Measurements from ENCODE around the gene BIRC2.

Gene BIRC2

GRCh38 chr11:102402548-102402947, 55.5 kb downstream of the BIRC2 start:
- no peak for DNase-seq (ENCODE audit: low read depth)

GRCh38 chr11:102405501-102405900, 58.5 kb downstream of the BIRC2 start:
- no peak for DNase-seq (ENCODE audit: low read depth)

DNA sequence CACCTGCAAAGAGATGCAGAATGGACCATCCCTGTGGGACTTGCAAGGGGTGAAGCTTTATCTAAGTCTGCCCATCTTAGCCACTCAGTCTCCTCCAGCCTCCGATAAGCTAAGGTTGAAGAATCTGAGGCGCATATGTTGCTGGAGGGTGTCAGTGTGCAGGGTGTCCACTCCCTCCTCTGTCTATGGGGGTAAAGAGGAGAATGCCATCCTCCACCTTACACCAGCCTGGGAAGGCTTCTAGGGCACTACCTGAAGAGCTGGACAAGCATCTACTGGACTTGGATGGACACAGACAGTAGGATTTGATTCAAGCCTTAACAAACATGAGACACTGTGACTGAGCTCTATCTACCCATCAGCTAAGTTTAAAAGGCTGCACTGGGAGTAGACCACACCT, 59.1 kb downstream of the BIRC2 start:
- DNase-seq (ENCODE audit: low read depth), result no peak

DNA sequence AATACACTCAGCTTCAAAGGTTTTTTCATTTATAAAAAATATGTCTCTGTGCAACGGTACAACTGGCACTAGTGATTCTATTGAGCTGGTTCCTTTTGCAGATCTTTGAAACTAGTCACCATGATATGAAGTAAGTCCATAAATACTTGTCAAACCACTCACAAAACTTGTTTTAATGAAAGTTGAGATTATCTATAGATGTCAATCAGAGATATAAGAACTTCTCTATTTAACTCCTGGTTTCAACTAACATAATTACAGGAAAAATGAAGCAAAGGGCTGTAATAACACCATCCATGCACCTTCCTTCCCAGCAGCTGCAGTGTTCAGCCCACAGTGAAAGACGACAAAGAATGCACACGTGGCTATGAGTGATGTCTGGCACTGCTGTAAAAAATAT, 60.9 kb downstream of the BIRC2 start:
- DNase-seq (ENCODE audit: low read depth), result no peak

- no peak for DNase-seq (ENCODE audit: low read depth)
These were observed 61.3 kb downstream of the BIRC2 start for GRCh38 chr11:102408339-102408738.

DNA sequence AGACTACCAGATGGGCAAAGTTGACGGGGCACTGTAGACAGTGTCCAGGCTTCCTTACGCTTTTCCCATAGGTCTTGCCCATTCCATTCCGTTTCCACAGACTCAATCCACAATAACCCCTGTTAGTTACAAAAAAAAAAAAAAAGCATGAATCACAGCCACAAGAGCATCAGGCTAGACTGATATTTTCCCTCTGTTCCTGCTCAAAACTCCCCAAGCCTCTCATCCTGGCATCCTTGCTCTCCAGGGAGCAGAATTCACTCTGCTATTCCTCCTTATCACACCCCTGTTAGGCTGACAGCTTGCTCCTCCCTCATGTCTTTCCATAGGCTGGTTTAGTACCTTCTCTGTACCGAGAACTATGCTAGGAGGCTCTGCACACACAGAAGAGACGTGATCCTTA, 63.4 kb downstream of the BIRC2 start:
- DNase-seq (ENCODE audit: low read depth), result no peak

DNA sequence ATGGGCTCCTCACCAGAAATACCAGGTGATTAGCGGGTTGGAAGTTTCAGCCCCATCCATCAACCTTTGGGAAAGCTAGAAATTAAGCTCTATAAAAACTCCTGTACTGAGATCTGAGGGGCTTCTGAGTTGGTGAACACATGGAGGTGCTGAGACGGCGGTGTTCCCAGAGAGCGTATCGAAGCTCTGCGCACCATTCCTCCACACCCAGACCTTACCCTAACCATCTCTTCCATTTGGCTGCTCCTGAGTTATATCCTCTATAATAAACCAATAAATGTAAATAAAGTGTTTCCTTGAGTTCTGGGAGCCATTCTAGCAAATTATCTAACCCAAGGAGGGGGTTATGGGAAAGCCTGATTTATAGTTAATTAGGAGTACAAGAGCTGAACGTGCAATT, 64.1 kb downstream of the BIRC2 start:
- DNase-seq (ENCODE audit: low read depth), result no peak

- no peak for DNase-seq (ENCODE audit: low read depth)
These were observed 66.5 kb downstream of the BIRC2 start for GRCh38 chr11:102413497-102413896.

DNA sequence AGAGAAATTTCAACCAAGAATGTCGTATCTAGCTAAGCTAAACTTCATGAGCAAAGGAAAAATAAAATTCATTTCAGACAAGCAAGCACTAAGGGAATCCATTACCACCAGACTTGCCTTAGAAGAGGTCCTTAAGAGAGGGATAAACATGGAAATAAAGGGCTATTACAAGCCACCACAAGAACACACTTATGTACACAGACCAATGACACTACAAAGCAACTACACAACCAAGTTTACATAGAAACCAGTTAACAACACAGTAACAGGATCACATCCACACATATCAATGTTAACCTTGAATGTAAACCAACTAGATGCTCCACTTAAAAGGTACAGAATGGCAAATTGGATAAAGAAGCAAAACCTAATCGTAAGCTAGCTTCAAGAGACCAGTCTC, 67.5 kb downstream of the BIRC2 start:
- no peak for DNase-seq (ENCODE audit: low read depth)

DNA sequence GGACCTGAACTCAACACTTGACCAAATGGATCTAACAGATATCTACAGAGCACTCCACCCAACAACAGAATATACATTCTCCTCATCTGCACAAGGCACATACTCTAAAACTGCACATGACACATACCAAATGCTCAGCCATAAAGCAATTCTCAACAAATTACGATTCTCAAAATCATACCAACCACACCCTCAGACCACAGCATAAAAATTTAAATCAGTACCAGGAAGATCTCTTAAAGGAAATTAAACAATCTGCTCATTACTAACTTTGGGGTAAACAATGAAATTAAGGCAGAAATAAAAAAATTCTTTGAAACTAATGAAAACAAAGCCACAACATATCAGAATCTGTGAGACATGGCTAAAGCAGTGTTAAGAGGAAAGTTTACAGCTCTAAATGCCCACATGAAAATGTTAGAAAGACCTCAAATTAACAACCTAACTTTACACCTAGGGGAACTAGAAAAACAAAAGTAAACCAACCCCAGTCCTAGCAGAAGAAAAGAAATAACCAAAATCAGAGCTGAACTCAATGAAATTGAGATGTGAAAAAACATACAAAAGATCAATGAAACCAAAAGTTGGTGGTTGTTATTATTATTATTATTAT, 68.4 kb downstream of the BIRC2 start:
- no peak for DNase-seq (ENCODE audit: low read depth)

DNA sequence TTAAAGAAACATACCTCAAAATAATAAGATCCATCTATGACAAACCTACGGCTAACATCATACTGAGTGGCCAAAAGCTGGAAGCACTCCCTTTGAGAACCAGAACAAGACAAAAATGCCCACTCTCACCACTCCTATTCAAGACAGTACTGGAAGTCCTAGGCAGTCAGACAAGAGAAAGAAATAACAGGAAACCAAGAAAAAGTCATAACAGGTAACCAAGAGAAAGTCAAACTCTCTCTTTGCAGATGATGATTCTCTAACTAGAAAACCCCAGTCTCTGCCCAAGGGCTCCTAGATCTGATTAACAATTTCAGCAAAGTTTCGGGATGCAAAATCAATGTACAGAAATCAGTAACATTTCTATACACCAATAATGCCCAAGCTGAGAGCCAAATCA, 70.0 kb downstream of the BIRC2 start:
- no peak for DNase-seq (ENCODE audit: low read depth)

DNA sequence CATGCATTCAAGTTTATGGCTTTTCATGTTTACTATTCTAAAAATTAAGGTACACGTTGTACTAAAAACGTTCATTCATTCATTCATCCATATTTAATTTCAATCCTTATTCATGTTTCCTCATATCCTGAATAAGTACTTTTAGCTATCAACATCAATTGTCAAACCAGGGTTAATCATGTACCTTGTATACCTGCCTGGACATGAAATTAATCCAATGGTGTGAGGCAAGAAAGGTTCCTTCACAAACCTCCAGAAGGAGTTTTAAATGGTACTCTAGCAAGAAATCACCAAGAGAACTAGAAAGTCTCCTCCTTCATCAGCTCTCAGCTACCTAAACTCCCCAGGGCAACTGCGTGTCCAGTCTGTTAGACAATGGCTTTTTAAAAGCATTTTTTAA, 72.2 kb downstream of the BIRC2 start:
- no peak for DNase-seq (ENCODE audit: low read depth)

- DNase-seq (ENCODE audit: low read depth), result no peak
These were observed 73.5 kb downstream of the BIRC2 start for GRCh38 chr11:102420547-102420946.

DNA sequence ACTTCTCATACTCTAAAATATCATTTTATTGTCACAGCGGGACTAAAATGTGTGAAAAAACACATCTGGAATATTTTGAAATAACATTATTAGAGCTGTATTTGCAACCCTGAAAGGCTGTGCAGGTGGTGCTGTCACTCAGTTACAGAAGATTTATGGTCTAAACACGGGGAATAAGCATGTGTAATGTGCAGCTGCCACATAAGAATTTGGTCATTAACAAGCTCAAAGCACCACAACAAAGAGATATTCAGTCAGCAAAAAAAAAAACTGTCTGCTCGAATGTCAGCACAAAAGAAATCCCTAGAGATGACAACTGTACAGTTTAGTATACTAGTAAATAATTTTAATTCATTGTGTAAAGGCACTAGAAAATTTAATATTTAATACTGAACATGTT, 74.2 kb downstream of the BIRC2 start:
- DNase-seq (ENCODE audit: low read depth), result no peak

DNA sequence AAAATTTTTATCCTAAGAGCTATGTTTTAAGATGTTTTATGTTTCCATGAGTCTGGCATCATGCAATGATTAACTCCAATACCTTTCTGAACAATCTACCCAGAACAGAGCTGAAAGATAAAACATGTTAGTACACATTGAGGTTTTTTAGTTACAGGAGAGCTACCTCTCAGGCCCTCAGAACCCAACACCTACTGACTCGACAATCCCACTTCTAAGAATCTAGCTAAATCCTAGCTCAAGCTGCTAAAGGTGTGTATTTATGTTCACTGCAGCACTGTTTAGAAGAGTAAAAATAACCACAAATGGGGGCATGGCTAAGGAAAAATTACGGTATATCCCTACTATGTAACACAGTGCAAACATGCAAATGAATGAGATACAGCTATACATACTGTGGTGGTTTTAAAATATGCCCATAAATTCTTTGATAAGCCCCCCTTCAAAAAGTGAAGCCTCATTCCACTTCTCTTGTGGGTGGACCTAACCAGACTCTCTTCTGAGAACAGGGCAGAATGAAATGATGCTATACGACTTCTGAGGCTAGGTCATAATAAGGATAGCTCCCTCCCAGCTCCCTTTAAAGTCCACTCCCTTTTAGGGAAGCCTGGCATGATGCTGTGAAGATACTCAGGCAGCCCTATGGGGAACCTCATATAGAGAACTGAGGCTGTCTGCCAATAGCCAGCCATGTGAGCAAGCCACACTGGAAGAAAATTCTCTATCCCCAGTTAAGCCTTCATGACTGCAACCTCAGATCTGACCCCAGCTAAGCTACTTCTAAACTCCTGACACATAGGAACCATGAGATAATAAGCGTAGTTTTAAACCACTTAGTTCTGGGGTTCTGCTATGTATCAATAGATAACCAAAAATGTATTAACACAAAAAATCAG, 76.1 kb downstream of the BIRC2 start:
- DNase-seq (ENCODE audit: low read depth), result no peak

DNA sequence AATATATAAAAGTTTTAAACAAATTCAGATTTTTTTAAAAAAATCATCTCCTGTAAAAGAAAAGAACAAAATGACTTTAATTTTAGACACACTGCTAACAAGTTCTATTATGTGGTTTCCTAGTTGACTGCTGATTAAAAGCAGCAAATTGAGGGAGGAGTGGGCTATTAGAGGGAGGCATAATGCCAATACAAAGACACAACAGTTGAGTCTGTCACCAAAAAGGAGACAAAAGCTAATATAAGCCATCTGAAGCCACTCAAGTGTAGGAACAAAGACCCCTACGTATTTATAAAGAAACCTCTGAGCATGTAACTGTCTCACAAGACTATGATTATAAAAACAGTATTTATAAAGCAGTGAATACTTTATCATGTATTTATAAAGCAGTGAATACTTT, 76.9 kb downstream of the BIRC2 start:
- no peak for DNase-seq (ENCODE audit: low read depth)

GRCh38 chr11:102426000-102426399, 79.0 kb downstream of the BIRC2 start:
- no peak for DNase-seq (ENCODE audit: low read depth)

DNA sequence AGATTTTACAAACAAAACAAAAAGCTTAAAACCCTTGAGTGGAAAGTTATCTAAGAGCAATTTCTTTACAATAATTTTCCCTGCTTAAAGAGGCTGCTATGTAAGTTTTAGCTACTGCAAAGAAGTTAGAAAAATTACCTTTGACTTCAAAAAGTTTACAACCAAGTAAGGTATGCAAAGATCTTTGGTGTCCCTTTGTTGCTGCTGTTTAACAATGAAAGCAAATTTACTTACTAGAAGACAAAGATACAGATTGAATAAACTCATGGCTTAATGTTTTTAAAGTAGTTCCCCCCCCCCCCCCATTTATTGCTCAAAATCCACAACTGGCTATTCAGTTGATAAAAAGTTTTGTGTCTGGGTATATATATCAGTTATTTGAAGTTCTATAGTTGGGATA, 79.6 kb downstream of the BIRC2 start:
- DNase-seq (ENCODE audit: low read depth), result no peak

DNA sequence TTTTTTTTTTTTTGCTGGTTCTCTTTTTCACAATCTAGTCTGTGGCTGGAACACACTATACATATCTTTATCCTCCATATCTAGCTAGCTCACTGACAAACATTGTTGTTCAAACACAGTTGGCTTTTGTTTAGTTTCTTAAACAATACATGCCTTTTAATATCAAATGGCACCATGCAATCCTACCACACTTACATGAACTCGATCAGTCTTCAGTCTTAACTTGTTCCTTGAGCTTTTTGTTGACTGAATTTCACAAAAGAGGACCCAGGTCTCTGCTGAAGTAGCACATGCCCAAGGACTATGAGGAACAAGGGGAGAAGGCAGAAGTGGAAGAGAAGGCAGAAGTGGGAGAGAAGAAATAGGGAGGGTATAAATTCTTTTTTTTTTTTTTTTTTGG, 80.1 kb downstream of the BIRC2 start:
- no peak for DNase-seq (ENCODE audit: low read depth)
